NOMO-1 treated with DMSO at 0.1 percent for 48 hours (cell line): ENCODE data around the gene STAU1.

Source experiments
- DNase-seq: peaks from one replicate; lab custom pipeline; 2025; ENCODE audit not compliant: unreplicated experiment; lab: John Stamatoyannopoulos, UW

Gene STAU1

GRCh38 chr20:49078310-49078709 lies 109.8 kb downstream of the STAU1 start:
- no peak for DNase-seq

GRCh38 chr20:49074521-49074920 lies 113.6 kb downstream of the STAU1 start:
- no peak for DNase-seq
